Hepatocyte (in vitro differentiated cells): ENCODE measurements around the gene CLCN1. TPM values are rescaled to one million over a fixed set of nuclear protein-coding genes. Genes with fewer than 3 reads are reported as not detected.

Experiments used
- DNase-seq: peaks from one replicate; pipeline ENCODE4 v3.0.0-alpha.2; 2016; ENCODE audit warnings: low spot score
- H2AFZ ChIP-seq: fragments of 200-600 bp; sonication (generic); 2 replicates; pipeline ENCODE4 v1.6.0; 2016; ENCODE audit warnings: antibody characterized with exemption, mild to moderate bottlenecking
- H3K27ac ChIP-seq: fragments of 200-600 bp; sonication (generic); 2 replicates; pipeline ENCODE4 v1.5.1; 2016; ENCODE audit warnings: mild to moderate bottlenecking
- H3K27me3 ChIP-seq: fragments of 200-600 bp; sonication (generic); 2 replicates; pipeline ENCODE4 v1.6.1; 2016
- H3K36me3 ChIP-seq: fragments of 200-600 bp; sonication (generic); replicated peaks from 2 replicates; pipeline ENCODE4 v1.5.1; 2016; ENCODE audit warnings: low read depth; ENCODE audit not compliant: insufficient read depth
- H3K4me1 ChIP-seq: fragments of 200-600 bp; sonication (generic); 2 replicates; pipeline ENCODE4 v1.5.1; 2016; ENCODE audit warnings: mild to moderate bottlenecking, moderate library complexity; ENCODE audit not compliant: insufficient read depth
- H3K4me2 ChIP-seq: fragments of 200-600 bp; sonication (generic); 2 replicates; pipeline ENCODE4 v1.6.0; 2016
- H3K4me3 ChIP-seq: fragments of 200-600 bp; sonication (generic); 2 replicates; pipeline ENCODE4 v1.5.1; 2016; ENCODE audit warnings: mild to moderate bottlenecking
- H3K79me2 ChIP-seq: fragments of 200-600 bp; sonication (generic); 2 replicates; pipeline ENCODE4 v1.6.0; 2017; ENCODE audit warnings: mild to moderate bottlenecking
- H3K9me2 ChIP-seq: fragments of 200-600 bp; sonication (generic); replicated peaks from 2 replicates; pipeline ENCODE4 v1.6.0; 2017; ENCODE audit warnings: mild to moderate bottlenecking; ENCODE audit not compliant: insufficient read depth
- H3K9me3 ChIP-seq: fragments of 200-600 bp; sonication (generic); 2 replicates; pipeline ENCODE4 v1.5.1; 2016; ENCODE audit warnings: low read depth, mild to moderate bottlenecking
- H4K20me1 ChIP-seq: fragments of 200-600 bp; sonication (generic); 2 replicates; pipeline ENCODE4 v1.6.0; 2016; ENCODE audit warnings: mild to moderate bottlenecking; ENCODE audit not compliant: insufficient read depth, poor library complexity, severe bottlenecking
- CTCF ChIP-seq: fragments of 200-600 bp; sonication (generic); IDR thresholded peaks from 2 replicates; pipeline ENCODE4 v1.5.1; 2016; ENCODE audit warnings: antibody characterized with exemption, mild to moderate bottlenecking; ENCODE audit not compliant: poor library complexity
- EZH2 ChIP-seq: fragments of 200-600 bp; sonication (generic); IDR thresholded peaks from 2 replicates; pipeline ENCODE4 v1.6.1; 2016; ENCODE audit warnings: antibody characterized with exemption, mild to moderate bottlenecking, borderline replicate concordance
- EZH2phosphoT487 ChIP-seq: fragments of 200-600 bp; sonication (generic); IDR thresholded peaks from one replicate; pipeline ENCODE4 v1.6.1; 2018; ENCODE audit warnings: antibody characterized with exemption, mild to moderate bottlenecking, low read depth, moderate library complexity; ENCODE audit not compliant: unreplicated experiment, severe bottlenecking
- WGBS: methylation state at CpG from one replicate; pipeline ENCODE4 v1.1.6; 2016; ENCODE audit warnings: low lambda C conversion rate; ENCODE audit errors: missing lambda C conversion rate; 5-methylcytosine and 5-hydroxymethylcytosine counted together
- polyA plus RNA-seq: library from polyadenylated mRNA; unstranded; fragments of >200 nt; fragmentation: Nextera tagmentation; extraction: Ambion mirVana; gene quantifications from 2 replicates; pipeline ENCODE4 v1.2.1, GENCODE V29; 2016
- total RNA-seq: library from RNA; depleted of rRNA; stranded (reverse); fragments of >200 nt; gene quantifications from 2 replicates; pipeline ENCODE4 v1.2.3, GENCODE V29; 2014

The CLCN1 gene
- total and polyA plus RNA-seq, 2 experiments from 2014 or later = 0.07 TPM; not detected in 1

- WGBS = 86% methylated on average over 4 of the region's 4 CpGs
- no peak overlapping the region for H3K4me3 ChIP-seq
These were observed 581 bp downstream of the CLCN1 start for GRCh38 chr7:143316492-143316891.

GRCh38 chr7:143318661-143319060 lies 2.8 kb downstream of the CLCN1 start:
- no peak overlapping the region for H3K4me2 ChIP-seq
- no peak overlapping the region for H2AFZ ChIP-seq
- no peaks in the 10 kb centered on the region for H3K79me2 ChIP-seq
- H4K20me1 ChIP-seq = no peaks in the 10 kb centered on the region
- no peak for TF ChIP-seq CTCF
- no peak for TF ChIP-seq EZH2phosphoT487
- TF ChIP-seq EZH2 = no peak
- peak overlapping the region; percentile 46 for H3K27ac ChIP-seq
- no peaks in the 10 kb centered on the region for H3K9me3 ChIP-seq
- peaks cover 11% of the 10 kb centered on the region for H3K4me1 ChIP-seq
- 62% methylated on average over 5 of the region's 5 CpGs for WGBS
- H3K36me3 ChIP-seq = no peaks in the 10 kb centered on the region
- peak; percentile 58 for DNase-seq
- no peaks in the 10 kb centered on the region for H3K9me2 ChIP-seq
- no peaks in the 10 kb centered on the region for H3K27me3 ChIP-seq
- no peak overlapping the region for H3K4me3 ChIP-seq

More at GRCh38 chr7:143316492-143316891, 581 bp downstream of the CLCN1 start:
- Histone ChIP-seq H3K36me3 (no peaks in the 10 kb centered on the region), H3K9me3 (no peaks in the 10 kb centered on the region), H2AFZ (no peak overlapping the region), H3K9me2 (no peaks in the 10 kb centered on the region), H3K27ac (no peak overlapping the region), H3K79me2 (no peaks in the 10 kb centered on the region), H3K4me2 (no peak overlapping the region), H4K20me1 (no peaks in the 10 kb centered on the region), H3K27me3 (no peaks in the 10 kb centered on the region), H3K4me1 (no peaks in the 10 kb centered on the region)
- TF ChIP-seq CTCF (no peak), EZH2 (no peak), EZH2phosphoT487 (no peak)
- no peak for DNase-seq

- no peaks in the 10 kb centered on the region for H3K9me3 ChIP-seq
- no peaks in the 10 kb centered on the region for H3K36me3 ChIP-seq
- H3K27me3 ChIP-seq = no peaks in the 10 kb centered on the region
- DNase-seq = no peak
- H3K79me2 ChIP-seq = no peaks in the 10 kb centered on the region
- no peak overlapping the region for H2AFZ ChIP-seq
- no peak overlapping the region for H3K4me2 ChIP-seq
- TF ChIP-seq EZH2phosphoT487 (no peak), CTCF (no peak), EZH2 (no peak)
- H4K20me1 ChIP-seq = no peaks in the 10 kb centered on the region
- no peak overlapping the region for H3K27ac ChIP-seq
- H3K9me2 ChIP-seq = no peaks in the 10 kb centered on the region
- H3K4me3 ChIP-seq = no peak overlapping the region
- WGBS = 75% methylated on average over 9 of the region's 9 CpGs
- peaks cover 12% of the 10 kb centered on the region for H3K4me1 ChIP-seq
These were observed 4.7 kb downstream of the CLCN1 start for GRCh38 chr7:143320620-143321019.

GRCh38 chr7:143321242-143321641 lies 5.3 kb downstream of the CLCN1 start:
- WGBS = 93% methylated on average over 10 of the region's 10 CpGs

More at GRCh38 chr7:143321242-143321641, 5.3 kb downstream of the CLCN1 start:
- Histone ChIP-seq H3K27me3 (no peaks in the 10 kb centered on the region), H3K9me3 (no peaks in the 10 kb centered on the region), H2AFZ (no peak overlapping the region), H3K9me2 (no peaks in the 10 kb centered on the region), H3K4me3 (no peak overlapping the region), H3K36me3 (no peaks in the 10 kb centered on the region), H4K20me1 (no peaks in the 10 kb centered on the region), H3K79me2 (no peaks in the 10 kb centered on the region), H3K27ac (no peak overlapping the region), H3K4me2 (no peak overlapping the region), H3K4me1 (peaks cover 12% of the 10 kb centered on the region)
- DNase-seq = no peak
- TF ChIP-seq CTCF (no peak), EZH2 (no peak), EZH2phosphoT487 (no peak)
